ENCODE results near the gene LRRC8D.

- TF ChIP-seq CTCF (IDR thresholded peaks at IDR 0.05) (no peak), POLR2A (IDR thresholded peaks at IDR 0.05) (no peak)
These were observed 128.0 kb downstream of the LRRC8D start for GRCh38 chr1:89948722-89949345.
